ENCODE results near the gene LAMC3. TPM values are rescaled to one million over a fixed set of nuclear protein-coding genes. Genes with fewer than 3 reads are reported as not detected.

Gene LAMC3
- polyA plus RNA-seq, 1 experiment = not detected

GRCh38 chr9:131012023-131012334 lies 3.0 kb downstream of the LAMC3 start:
- no peak for TF ChIP-seq CTCF (IDR thresholded peaks at IDR 0.05; ENCODE audit: low read depth, low read length)
- no peak overlapping the region for H3K27ac ChIP-seq (ENCODE audit: low read depth, low read length)
- CTCF ChIA-PET = interaction anchor here (2.5 to 3.2 kb wide), 2 partner anchors 34 to 311 kb away, joined by 11 to 12 read pairs; no protein-coding TSS in a partner anchor
- no peak overlapping the region for H3K4me3 ChIP-seq (ENCODE audit: low read depth, low read length)
- DNase-seq (ENCODE audit: low read depth, low spot score) = no peak
- POLR2A ChIA-PET = interaction anchor here (0.6 to 1.1 kb wide), 2 partner anchors 14 to 47 kb away, joined by 3 to 5 read pairs; no protein-coding TSS in a partner anchor
- H3K27me3 ChIP-seq (ENCODE audit: control insufficient read depth, insufficient read depth, low read length) = peaks cover 67% of the 10 kb centered on the region
- peaks cover 2% of the 10 kb centered on the region; the same call in 1 of the 2 replicates for H3K9me3 ChIP-seq (ENCODE audit: control insufficient read depth, insufficient read depth, low read length)

GRCh38 chr9:131012396-131012917 lies 3.5 kb downstream of the LAMC3 start:
- Histone ChIP-seq H3K4me3 (ENCODE audit: low read depth, low read length) (no peak overlapping the region), H3K9me3 (ENCODE audit: control insufficient read depth, insufficient read depth, low read length) (peaks cover 3% of the 10 kb centered on the region; the same call in 1 of the 2 replicates), H3K27ac (ENCODE audit: low read depth, low read length) (no peak overlapping the region), H3K27me3 (ENCODE audit: control insufficient read depth, insufficient read depth, low read length) (peaks cover 68% of the 10 kb centered on the region)
- DNase-seq (ENCODE audit: low read depth, low spot score) = no peak
- ChIA-PET CTCF (interaction anchor here (2.5 kb wide), 1 partner anchor 34 kb away, joined by 11 read pairs; no protein-coding TSS in a partner anchor), POLR2A (interaction anchor here (0.5 kb wide), 1 partner anchor 47 kb away, joined by 3 read pairs; no protein-coding TSS in a partner anchor)
- no peak for TF ChIP-seq CTCF (IDR thresholded peaks at IDR 0.05; ENCODE audit: low read depth, low read length)

- CTCF ChIA-PET = interaction anchor here (0.7 kb wide), 1 partner anchor 9 kb away, joined by 3 read pairs; no protein-coding TSS in a partner anchor
- Histone ChIP-seq H3K27me3 (ENCODE audit: control insufficient read depth, insufficient read depth, low read length) (peaks cover 69% of the 10 kb centered on the region), H3K4me3 (ENCODE audit: low read depth, low read length) (no peak overlapping the region), H3K9me3 (ENCODE audit: control insufficient read depth, insufficient read depth, low read length) (peaks cover 3% of the 10 kb centered on the region; the same call in 1 of the 2 replicates), H3K27ac (ENCODE audit: low read depth, low read length) (no peak overlapping the region)
- no peak for TF ChIP-seq CTCF (IDR thresholded peaks at IDR 0.05; ENCODE audit: low read depth, low read length)
- POLR2A ChIA-PET = no interaction called here
- DNase-seq (ENCODE audit: low read depth, low spot score) = no peak
These were observed 4.2 kb downstream of the LAMC3 start for GRCh38 chr9:131013015-131013755.

- Histone ChIP-seq H3K27me3 (ENCODE audit: control insufficient read depth, insufficient read depth, low read length) (peaks cover 70% of the 10 kb centered on the region), H3K9me3 (ENCODE audit: control insufficient read depth, insufficient read depth, low read length) (peaks cover 3% of the 10 kb centered on the region; the same call in 1 of the 2 replicates), H3K4me3 (ENCODE audit: low read depth, low read length) (no peak overlapping the region), H3K27ac (ENCODE audit: low read depth, low read length) (no peak overlapping the region)
- ChIA-PET POLR2A (no interaction called here), CTCF (interaction anchor here (0.7 kb wide), 1 partner anchor 10 kb away, joined by 3 read pairs; no protein-coding TSS in a partner anchor)
- DNase-seq (ENCODE audit: low read depth, low spot score) = no peak
- TF ChIP-seq CTCF (IDR thresholded peaks at IDR 0.05; ENCODE audit: low read depth, low read length) = no peak
These were observed 5.0 kb downstream of the LAMC3 start for GRCh38 chr9:131013771-131014676.
